NCI-H2107 treated with DMSO at 0.1 percent for 48 hours (cell line): ENCODE data around the gene SPX.

ENCODE experiments used
- DNase-seq: peaks from one replicate; lab custom pipeline; 2025; ENCODE audit not compliant: unreplicated experiment; lab: John Stamatoyannopoulos, UW

Gene SPX

DNA sequence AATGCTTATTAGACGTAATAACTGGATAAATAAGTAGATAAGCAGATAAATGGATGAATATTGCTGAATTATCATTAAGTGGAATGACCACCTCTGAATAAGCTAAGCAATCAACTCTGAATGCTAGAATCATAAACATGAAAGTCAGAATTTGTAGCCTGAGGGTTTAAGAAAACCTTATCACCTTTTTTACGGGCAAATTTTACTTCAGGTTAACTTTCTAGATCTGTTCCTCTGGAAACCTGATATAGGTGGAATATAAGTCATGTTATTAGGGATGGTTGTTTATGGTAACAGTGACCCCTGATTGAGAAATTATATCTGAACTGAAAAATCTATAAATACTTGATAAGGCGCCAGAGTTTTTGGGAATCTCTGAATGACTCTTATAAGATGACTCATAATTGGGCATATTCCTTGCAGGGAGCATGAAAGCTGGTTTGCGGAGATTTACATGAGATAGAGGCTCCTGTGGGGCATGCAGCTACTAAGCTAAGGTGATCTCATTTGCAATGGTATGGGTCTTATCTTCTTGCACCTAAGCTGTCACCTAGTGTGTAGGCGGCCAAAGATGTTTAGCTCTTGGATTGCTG, 12.1 kb downstream of the SPX start:
- DNase-seq: no peak

DNA sequence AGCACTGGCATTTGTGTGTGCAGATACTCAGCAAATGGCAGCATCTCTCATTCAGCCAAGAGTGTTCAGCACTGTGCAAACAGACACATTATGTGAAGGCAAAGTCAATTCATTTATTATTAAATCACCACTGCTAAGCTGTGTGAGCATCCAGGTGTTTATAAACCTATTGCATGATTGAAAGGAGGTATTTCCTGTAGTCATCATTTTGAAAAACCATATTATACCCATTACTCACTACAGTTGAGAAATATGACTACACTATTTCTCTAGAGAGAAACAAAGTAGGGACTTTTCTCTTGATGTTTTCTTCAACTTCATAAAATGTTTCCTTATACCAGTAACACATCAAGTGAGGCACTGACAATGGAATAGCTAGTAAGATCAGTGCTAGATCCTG, 13.7 kb downstream of the SPX start:
- DNase-seq: no peak

DNA sequence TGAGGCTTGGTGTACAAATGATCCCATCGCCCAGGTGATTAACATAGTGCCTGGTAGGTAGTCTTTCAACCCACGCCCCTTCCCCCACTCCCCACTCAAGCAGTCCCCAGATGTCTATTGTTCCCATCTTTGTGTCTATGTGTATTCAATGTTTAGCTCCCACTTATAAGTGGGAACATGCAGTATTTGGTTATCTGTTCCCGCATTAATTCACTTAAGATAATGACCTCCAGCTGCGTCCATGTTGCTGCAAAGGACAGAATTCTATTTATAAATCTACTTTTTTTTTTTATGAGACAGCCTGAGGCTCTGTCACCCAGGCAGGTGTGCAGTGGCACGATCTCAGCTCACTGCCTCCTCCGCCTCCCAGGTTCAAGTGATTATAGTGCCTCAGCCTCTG, 15.7 kb downstream of the SPX start:
- DNase-seq: no peak

DNA sequence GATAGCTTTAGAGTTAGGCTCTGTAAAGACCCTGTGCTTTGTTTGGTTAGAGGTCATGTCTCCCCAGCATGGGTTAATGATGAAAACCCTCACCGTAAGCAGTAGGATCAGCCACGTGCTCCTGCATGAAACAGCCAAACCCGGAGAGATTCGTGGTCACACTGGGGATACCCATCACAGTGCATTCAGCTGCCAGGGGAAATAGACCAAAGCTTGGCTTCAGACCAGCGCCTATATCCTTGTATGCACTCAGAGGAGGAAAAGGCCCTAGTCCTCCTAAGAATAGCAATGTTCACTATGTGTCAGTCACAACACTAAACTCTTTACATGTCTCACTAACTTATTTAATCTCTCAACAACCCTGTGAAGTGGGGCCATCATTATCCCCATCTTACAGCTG, 16.3 kb downstream of the SPX start:
- no peak for DNase-seq

DNA sequence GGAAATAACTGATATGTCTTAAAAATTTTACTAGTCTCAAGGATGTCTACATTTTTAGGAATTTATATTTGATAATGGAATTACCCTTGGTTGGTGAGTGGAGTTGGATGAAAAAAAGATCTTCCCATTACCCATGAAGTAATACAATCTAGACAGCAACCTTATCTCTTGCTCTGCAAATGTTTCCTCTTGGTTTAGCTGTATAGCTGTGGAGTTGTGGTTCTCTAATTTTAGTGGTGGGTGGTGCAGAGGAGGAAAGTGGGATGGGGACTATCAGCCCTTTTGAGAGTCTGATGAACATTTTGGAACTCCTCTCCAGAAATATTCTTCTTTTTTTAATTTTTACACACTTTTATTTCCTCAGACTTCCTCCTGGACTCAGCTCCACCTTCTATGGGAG, 17.1 kb downstream of the SPX start:
- DNase-seq: no peak

DNA sequence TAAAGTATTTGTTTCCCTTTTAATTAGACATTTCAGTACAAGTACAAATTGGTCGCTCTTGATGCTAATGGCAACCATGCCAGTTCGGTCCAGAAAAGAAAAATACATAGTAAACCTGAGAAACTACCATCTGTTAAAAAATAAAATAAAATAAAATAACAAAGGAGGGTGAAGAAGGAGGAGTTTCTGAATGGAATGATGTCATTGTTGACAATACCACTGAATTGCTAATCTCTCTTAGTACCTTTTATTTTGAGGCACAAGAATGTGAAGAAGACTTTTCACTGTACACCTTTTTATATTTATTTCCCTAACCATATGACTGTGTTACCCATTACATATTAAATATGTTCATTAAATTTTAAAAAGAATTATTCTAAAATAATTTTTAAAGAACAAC, 19.5 kb downstream of the SPX start:
- DNase-seq: no peak

DNA sequence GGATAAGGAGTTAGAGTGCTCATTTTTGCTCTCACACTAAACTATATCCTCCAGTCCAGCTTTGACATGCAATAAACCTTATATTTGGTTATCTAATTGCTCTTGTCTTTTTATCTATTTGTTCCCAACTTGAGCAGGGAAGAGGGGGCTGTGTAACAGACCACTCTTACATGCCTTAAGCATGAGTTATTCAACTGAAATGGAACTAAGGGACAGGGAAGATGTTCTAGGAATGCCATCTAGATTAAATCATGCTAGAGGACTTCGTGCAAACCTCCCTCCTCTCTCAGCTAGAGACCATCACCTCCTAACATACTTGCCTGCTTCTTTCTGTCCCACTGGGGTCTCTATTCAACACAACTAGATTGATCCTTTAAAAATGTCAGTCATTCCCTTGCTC, 20.6 kb downstream of the SPX start:
- no peak for DNase-seq

DNA sequence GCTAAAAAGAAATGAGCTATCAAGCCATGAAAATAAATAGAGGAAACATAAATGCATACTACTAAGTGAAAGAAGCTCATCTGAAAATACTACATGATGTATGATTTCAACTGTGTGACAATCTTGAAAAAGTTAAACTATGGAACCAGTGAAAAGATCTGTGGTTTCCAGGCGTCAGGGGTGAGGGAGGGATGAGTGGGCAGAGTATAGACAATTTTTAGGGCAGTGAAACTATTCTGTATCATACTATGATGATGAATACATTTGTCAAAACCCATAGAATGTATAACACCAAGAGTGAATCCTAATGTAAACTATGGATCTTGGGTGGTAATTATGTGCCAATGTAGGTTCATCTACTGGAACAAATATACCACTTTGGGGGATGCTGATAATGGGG, 21.3 kb downstream of the SPX start:
- DNase-seq: no peak

DNA sequence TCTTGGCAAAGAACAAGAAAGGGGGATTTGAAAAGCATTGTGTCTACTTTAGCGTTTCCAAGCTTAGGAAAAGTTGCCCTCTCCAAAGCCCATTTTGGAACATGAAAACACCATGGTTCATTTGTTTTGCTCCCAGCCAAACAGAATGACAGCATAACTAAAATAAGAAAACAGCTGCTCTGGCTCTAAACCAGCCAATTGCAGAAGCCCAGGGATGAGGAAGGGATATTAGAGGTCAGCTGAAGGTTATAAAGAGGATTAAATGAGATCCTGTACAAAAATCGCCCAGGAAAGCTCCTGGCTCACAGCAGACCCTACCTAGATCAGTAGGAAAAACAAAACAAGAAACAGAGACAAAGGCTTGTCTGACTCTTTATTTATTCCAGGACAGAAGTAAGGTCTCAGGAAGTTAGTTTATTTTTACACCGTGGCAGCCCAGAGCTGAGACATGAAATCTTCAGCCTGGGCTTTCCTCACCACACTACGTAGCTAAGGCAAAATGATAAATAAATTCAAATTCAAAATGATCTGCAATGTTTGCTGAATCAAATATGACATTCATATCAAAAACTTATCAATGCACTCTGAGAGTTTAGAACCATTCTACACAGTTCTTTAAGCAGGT, 25.9 kb downstream of the SPX start:
- no peak for DNase-seq

DNA sequence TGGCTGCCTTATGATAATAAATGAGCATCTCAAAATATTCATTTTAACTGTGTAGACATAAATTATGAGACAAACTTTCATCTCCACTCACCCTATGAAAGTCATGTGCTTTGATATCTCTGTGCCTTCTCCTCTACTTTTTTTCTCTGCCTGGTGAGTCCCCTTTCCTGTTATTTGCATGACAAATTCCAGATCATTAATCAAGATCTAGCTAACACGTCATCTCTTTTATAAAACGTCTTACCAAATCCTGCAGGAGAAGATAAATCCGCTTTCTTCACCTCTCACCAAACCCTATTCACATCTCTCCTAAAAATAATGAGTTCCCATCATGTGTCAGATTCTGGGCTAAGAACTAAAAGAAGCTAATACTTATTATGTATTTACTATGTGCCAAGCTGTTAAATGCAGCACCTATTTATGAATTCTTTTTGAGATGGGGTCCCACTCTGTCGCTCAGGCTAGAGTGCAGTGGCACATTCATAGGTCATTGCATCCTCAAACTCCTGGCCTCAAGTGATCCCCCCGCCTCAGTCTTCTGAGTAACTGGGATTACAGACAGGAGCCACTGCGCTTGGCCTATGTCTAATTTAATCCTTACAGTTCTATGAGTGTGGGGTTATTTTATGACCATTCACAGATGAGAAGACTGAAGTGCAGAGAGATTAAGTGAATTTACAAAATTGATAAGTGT, 26.7 kb downstream of the SPX start:
- no peak for DNase-seq

DNA sequence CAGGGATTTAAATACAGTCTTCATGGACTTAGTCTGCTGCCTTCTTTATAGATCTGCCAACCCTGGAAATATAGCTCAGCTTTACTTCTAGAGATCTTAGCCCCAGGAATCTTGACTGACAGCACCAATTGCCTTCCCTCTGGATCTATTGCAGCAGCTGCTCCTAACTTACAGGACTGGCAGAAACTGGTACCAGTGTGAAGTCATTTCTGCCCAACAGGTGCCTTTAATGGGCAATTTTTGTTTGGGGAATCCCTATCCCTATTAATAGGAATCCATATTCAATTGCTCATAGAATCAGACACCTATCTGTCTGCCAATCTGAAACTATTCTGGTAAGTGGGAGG, 27.2 kb downstream of the SPX start:
- DNase-seq: no peak

DNA sequence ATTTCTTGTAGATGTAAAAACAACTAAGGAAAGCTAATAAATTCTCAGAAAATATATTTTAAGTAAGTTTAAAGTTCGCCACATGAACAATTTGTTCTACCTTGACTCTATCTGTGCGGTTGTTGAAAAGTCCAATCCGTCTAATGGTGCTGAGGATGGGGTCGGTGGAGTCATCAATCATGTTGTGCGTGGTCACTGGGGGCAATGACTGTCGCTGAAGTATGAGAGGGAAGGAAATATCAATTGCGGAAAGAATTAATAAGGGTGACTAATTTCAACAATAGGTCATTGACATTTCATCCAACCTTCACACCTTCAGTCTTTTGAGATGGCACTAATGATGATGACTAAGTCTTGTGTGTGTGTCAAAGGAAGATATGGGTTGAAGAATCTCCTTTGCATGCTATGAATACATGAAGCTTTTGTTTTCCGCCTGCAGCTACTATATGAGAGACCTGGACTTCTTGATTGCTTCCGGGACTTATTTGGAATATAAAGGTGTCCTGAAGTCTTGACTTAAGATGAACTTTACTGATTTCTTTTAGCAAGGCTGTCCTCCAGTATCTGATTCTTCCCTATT, 32.1 kb downstream of the SPX start:
- no peak for DNase-seq

DNA sequence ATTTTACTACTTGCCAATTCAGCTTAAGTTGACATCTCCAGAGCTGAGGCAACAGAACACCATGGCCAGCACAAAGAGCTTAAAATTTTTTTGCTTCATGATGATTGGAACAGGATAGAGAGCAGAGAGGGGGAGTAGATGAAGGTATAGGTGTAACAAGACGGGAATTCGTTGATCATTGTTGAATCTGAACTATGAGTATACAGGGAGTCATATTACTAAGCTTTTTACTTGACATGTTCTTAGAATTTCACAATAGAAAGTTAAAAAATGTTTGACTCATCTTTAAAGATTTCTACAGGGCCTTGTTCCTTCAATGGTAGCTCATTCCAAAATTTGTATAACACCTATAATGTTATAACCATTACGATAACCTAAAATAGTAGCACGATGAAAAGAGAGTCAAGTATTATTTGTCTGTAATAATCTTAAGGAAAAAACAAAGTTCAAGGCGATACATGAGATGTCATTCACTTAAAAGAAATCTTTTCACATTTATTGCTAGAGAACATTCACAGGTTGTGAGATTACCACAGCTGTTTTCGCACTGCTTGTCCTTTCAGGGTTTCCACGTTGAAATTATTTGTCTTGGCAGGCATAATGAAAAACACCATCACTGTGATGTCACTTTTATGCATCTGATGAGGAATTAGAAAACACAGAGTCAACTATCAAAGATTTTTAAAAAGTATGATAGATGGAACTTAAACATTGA, 33.9 kb downstream of the SPX start:
- DNase-seq: no peak

DNA sequence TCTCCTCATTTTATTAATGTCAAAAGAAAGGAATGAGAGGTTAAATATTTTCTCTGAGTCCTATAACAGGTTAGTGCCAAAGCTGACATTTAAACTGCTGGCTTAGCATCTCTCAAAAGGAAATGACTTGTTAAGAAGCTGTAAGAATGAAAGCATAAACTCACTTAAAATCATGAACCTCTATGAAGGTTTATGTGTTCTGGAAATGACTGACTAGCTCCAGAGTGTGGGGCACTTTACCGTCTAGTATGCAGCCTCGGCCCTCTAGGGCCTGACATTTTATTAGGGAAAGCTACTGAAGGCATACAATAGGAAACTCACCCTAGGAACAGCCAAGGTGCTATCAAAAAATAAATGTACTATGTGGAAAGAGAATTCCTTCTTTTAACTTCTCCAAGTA, 35.1 kb downstream of the SPX start:
- no peak for DNase-seq

DNA sequence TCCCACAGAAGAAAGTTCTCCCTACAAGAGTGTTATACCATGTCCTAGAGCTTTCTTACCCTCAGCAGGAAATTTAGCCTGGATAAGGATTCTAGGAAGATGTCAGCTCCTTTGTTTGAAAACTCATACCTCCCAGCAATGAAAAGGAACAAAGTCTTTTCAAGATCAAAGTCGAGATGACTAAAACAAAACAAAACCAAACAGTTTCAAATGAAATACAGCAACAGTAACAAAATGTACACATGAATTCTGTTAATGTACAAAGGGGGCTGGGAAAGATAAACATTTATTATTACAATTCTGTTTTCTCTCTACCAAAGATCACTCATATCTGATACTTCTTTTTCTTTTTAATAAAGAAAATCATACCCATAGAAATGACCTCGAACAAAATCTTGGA, 36.8 kb downstream of the SPX start:
- DNase-seq: no peak

DNA sequence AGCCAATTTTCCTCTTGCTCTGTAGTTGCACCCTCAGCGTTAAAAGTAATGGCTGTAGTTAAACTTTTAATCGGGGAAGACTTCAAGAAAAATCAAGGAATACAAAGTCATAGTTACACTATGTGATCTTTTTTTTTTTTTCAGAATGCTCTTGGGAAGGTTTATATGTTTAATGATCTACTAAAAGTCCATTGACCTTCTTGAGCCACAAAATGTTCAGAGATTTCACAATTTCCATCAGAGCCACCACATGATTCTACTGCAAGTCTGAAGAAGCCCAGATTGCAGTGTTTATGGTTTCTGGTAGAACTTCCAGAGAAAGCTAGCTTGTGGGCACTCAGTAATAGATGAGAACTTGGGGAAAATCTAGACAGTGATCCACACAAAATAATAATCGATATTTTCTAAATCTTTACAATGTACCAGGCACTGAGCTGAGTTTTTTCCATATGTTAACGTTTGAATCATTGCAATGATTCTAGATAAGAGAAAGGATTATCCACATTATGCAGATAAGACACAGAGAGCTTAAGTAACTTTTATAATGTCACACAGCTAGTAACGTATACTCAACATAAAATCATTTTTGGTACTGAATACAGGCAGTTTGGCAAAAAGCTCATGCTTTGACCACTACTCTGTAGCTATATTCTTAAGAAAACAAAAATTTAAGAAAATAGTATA, 40.3 kb downstream of the SPX start:
- DNase-seq: no peak

DNA sequence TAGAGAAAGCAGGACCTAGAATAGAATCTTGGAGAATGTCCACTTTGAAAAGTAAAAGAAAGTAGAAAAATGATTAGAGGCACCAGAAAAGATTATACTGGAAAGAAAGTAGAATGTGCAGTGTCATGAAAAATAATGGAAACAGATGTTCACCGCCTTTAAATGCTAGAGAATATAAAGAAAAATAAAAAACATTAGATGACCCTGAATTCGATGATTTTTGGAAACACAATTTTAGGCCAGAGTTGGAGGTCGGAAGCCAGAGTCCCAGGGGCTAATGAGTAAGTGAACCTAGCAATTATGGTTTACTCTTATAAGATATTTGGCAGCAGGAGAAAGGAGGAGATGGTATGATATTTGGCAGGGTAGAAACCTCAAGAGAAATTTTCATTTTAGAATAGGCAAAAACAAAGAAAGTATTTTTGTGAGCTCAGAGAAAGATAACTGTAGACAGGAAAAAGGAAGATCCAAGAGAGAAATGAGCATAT, 40.9 kb downstream of the SPX start:
- no peak for DNase-seq

DNA sequence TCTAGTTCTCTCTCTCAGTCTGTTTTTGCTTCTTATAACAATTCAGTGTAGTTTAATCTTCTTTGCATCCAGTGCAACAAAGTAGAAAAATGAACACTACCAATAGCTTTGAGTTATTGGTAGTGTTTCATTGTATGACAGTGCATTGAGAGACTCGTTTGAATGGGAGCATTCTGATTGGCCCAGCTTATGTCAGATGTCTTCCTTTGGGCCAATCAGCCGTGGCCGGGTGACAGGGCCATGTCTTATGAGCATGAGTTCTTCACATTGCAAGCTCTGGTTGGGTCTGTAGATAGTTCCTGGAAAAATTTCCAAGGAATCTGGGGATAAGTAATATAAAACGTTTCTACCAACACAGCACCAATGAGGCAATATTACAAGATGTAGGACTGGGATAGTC, 42.0 kb downstream of the SPX start:
- DNase-seq: no peak

DNA sequence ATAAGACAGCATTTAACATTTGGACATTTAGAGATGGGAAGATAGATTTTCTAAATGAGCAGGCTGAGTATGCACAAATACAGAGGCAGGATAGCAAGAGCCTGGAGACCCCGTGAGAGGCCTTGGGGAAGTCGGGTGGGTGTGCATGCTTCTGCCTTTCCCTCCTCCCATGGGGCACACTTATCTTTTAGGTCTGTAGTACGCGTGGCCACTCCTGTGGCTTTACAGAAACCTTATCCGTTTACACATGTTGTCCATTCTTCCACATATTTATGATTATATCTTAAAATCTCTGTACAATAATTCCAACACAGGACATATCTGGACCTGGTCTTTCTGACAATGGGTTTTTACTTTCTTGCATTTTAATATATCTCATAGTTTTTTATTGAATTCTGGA, 45.0 kb downstream of the SPX start:
- no peak for DNase-seq

DNA sequence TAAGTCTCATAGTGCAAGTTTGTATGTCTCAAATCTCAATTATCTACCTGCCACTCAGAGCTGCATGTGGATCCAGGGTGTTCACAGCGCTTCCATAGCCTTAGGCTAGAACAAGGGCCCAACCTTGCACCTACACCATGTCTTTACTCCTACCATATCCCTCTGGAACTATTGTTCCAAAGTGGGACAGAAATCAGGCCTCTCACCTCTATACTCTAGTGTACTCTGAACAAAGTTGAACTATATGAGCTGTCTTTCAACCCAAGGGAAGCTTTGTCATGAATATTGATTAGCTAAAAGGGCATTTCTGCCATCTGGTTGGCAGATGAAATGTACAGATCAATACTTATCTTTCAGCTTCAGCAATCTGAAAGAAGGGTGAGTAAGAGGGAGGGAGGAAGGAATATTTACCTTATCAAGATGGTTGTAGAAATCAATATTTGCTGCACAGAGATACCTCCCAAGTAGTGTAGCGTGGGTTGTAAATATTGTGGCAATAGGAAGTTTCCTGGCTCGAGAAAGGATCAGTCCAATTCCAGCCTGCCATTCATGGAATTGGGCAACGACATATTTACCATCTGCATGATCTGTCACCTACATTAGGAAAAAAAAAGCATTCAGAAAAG, 47.8 kb downstream of the SPX start:
- no peak for DNase-seq

DNA sequence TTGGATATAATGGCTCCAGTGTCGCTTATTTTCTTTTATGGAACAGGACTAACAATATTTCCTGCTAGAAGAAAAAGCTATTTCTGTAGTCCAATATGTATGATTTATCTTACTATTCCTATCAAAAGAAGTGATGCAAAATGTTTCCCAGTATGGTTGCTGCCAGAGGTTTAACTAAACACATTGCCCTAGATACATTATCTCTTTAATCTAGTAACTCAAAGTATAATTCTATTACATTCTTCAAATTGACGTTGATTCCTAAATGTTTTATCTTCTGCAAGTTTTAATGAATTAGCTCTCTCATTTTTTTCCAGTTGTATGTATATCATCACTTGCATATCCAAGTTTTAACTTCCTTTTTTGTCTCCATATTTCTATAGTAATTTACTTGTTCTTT, 50.3 kb downstream of the SPX start:
- no peak for DNase-seq
